Measurements from ENCODE around the gene OR1K1.
"Not testable (repeated sequence)": the region's sequence is repeated elsewhere in the genome, so short reads cannot be mapped to it uniquely, and the experiment has no call there.

OR1K1 gene, protein sequence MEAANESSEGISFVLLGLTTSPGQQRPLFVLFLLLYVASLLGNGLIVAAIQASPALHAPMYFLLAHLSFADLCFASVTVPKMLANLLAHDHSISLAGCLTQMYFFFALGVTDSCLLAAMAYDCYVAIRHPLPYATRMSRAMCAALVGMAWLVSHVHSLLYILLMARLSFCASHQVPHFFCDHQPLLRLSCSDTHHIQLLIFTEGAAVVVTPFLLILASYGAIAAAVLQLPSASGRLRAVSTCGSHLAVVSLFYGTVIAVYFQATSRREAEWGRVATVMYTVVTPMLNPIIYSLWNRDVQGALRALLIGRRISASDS

DNA sequence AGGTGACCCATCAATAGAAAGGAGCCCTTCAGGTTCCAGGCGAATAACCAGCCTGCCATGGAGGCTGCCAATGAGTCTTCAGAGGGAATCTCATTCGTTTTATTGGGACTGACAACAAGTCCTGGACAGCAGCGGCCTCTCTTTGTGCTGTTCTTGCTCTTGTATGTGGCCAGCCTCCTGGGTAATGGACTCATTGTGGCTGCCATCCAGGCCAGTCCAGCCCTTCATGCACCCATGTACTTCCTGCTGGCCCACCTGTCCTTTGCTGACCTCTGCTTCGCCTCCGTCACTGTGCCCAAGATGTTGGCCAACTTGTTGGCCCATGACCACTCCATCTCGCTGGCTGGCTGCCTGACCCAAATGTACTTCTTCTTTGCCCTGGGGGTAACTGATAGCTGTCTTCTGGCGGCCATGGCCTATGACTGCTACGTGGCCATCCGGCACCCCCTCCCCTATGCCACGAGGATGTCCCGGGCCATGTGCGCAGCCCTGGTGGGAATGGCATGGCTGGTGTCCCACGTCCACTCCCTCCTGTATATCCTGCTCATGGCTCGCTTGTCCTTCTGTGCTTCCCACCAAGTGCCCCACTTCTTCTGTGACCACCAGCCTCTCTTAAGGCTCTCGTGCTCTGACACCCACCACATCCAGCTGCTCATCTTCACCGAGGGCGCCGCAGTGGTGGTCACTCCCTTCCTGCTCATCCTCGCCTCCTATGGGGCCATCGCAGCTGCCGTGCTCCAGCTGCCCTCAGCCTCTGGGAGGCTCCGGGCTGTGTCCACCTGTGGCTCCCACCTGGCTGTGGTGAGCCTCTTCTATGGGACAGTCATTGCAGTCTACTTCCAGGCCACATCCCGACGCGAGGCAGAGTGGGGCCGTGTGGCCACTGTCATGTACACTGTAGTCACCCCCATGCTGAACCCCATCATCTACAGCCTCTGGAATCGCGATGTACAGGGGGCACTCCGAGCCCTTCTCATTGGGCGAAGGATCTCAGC lies at the start of gene OR1K1:
TSS of gene OR1K1 (plus strand) at position 58 of the 995 bp plus-strand sequence. CDS start at position 58, 0 bp downstream.
- no peak for DNase-seq (ENCODE audit: low spot score)

DNA sequence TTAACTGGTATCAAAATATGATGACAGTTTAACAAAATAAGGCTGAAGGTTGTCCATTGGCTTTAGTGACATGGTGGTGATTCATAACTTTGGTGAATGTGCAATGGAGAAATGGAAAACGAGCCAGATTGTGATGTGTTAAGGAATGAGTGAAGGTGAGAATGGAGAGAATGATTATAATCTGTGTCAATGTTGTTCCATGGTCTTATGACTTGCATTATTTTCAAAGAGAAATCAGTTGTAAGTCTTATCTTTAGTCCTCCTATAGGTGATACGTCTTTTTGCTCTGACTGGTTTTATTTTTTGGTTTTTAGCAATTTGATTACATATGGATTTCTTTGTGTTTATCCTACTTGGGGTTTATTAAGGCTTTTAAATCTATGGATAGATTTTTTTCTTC lies 45.1 kb upstream of the OR1K1 start:
- DNase-seq (ENCODE audit: low spot score), result no peak

DNA sequence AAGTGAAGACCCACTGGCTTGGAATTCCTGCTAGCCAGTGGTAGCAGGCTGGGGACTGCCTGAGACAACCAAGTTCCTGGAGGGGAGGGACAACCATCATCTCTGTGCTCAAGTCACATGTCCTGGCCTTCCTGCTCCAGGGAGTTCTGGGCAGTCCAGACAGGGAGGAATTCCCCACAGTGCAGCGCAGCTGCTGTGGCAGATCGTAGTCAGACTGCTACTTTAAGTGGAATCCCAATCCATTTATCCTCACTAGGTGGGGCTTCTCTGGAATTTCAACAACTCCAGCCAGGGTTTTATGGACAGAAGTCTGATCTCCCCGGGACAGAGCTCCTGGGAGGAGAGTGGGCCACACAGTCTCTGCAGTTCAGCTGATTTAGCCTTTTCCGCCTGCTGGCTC lies 32.1 kb upstream of the OR1K1 start:
- no peak for DNase-seq (ENCODE audit: low spot score)

DNA sequence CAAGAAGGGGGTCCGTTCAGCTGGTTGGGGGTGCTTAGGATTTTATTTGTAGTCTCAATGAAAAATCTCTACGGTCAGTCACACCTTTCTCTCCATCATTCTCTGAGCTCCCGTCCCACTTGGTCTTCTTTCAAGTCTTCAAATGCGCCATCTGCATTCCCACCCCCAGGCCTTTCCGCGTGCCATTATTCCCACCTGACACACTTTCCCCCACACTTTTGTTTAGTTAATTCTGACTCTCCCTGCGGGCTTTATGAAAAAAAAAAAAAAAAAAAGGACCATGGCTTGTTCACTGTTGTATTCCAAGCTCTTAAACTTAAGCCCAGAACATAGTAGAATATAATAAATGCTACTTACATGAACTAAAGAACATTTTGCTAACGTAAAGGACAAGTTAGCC lies 22.9 kb upstream of the OR1K1 start:
- no peak for DNase-seq (ENCODE audit: low spot score)

DNA sequence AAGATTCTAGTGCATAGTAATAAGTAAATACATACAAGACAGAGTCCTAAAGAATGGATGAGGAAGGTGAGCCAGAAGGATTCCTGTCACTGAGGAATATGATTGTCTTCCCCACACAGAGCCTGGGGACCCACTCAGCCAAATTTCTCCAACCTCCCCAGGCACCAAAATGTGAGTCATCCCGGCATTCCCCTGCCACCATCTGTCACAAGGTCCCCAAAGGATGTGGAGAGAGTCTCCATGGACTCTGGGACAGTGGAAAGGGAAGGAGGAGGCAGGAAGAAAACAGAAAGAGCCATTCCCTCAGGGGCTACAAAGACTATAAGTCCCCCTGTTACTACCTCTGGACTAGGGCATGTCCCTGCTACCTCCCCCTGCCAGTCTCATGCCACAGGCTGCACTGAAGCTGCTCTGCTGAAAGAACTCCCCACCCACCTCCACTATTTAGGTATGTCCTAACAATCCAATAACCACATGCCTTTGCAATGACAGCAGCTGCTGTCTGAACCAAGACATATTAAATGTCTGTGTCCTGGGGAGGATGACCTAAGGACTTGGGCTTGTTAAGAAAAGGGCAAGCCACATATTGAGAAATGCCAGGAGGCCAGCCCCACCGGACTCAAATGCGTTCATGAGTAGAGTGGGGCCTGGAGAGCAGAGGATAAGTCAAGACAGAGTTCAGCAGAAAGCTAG lies 21.8 kb upstream of the OR1K1 start:
- DNase-seq (ENCODE audit: low spot score), result peak; percentile 78

DNA sequence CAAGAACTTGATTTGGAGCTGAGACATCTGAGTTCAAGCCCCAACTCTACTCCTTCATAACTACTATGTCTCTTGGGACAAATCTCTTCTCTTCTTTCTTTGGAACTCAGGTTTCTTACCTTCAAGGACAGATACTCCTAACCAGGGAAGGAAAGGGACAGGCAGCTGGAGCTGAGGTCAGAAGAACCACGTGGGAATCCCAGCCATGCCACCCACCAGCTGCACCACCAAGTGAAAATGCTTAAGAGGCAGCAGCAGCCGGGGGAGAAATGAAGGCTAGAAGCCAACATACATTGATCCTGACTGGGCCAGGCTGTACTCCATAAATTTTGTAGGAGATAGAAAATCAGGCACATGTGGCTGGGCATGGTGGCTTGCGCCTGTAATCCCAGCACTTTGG lies 20.7 kb upstream of the OR1K1 start:
- DNase-seq (ENCODE audit: low spot score), result no peak

DNA sequence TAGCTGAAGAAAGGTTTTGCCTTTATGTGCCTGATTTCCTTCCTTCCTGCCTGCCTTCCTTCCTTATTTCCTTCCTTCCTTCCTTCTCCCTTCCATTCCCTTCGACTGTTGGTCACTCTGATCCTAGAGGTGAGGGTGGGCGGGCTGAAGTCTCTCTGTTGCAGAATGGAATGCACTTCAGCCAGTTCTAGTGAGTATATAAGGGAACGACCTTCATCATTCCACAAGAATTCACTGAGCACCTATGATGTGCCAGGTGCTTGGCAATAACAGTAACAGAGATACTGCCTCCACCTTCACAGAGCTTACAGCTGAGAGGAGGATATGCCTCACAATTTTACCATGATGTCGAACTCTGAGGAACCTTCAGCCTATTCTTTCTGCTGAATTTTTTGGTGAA lies 19.9 kb upstream of the OR1K1 start:
- no peak for DNase-seq (ENCODE audit: low spot score)

DNA sequence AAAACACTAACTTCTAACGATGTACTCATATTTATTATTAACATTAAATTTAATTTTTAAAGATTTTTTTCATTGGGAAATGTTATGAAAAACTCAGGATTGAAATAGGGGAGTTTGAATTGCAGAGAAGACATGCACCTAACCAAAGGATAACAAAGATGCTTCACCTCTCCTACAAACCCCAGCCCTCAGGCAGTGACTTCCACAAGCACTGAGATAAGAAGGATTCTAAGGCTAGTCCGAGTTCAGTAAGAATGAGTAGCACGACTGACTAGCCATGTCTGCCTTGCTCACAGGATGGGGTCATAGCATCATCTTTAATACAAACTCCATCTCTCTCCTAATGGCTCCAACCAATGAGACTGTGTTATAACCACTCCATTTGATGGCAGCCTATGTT lies 18.3 kb upstream of the OR1K1 start:
- no peak for DNase-seq (ENCODE audit: low spot score)

DNA sequence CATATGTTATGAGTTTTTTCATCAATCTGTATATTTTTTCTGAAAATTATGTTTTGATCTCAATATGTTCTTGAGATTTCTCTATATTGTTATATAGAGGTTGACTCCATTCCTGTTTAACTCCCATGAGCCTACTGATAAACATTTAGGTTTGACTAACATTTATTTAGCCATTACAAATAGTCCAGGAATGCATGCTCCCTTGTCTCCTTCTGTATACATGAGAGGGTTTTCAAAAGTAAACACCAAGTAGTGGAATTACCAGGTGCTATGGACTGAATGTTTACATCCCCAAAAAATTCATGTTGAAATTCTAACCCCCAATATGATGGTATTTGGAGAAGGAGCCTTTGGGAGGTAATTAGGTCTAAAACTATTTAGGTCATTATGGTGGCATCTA lies 14.7 kb upstream of the OR1K1 start:
- DNase-seq (ENCODE audit: low spot score), result no peak

DNA sequence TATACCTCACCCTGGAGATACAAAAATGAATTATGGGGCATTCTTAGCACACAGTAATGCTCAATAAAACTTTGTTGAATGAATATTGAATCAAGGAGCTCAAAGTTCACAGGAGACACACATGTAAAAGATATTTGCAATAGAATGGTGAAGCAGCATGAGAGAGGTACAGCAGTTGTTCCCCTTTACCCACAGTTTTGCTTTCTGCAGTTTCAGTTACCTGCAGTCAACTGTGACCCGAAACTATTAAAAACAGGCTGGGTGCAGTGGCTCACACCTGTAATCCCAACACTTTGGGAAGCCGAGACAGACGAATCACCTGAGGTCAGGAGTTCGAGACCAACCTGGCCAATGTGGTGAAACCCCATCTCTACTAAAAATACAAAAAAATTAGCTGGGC lies 13.6 kb upstream of the OR1K1 start:
- no peak for DNase-seq (ENCODE audit: low spot score)

DNA sequence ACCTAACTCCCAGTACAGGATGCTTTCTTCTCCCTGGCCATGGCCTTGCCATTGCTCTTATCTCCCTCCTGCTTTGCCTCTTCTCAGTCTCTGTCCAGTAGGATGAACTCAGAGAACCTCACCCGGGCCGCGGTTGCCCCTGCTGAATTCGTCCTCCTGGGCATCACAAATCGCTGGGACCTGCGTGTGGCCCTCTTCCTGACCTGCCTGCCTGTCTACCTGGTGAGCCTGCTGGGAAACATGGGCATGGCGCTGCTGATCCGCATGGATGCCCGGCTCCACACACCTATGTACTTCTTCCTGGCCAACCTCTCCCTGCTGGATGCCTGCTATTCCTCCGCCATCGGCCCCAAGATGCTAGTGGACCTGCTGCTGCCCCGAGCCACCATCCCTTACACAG lies 11.1 kb upstream of the OR1K1 start, which contains the start of gene OR5C1:
TSS of gene OR5C1 (plus strand) at position 103 of the 400 bp plus-strand sequence. CDS start at position 103, 0 bp downstream.
- no peak for DNase-seq (ENCODE audit: low spot score)

DNA sequence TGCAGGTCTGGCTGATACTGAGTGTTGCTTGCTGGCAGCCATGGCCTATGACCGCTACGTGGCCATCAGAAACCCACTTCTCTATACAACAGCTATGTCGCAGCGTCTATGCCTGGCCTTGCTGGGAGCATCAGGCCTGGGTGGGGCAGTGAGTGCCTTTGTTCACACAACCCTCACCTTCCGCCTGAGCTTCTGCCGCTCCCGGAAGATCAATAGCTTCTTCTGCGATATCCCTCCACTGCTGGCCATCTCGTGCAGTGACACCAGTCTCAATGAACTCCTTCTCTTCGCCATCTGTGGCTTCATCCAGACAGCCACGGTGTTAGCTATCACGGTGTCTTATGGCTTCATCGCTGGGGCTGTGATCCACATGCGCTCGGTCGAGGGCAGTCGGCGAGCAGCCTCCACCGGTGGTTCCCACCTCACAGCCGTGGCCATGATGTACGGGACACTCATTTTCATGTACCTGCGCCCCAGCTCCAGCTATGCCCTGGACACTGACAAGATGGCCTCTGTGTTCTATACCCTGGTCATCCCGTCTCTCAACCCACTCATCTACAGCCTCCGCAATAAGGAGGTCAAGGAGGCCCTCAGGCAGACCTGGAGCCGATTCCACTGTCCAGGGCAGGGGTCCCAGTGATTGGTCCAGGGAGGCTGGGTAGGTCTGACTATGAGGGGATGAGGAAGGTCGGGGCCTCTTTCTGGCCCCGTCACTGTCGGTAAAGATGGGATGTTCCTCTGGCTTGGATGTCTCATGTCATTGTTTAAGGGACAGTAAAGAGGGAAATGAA lies 10.5 kb upstream of the OR1K1 start:
- DNase-seq (ENCODE audit: low spot score), result no peak

DNA sequence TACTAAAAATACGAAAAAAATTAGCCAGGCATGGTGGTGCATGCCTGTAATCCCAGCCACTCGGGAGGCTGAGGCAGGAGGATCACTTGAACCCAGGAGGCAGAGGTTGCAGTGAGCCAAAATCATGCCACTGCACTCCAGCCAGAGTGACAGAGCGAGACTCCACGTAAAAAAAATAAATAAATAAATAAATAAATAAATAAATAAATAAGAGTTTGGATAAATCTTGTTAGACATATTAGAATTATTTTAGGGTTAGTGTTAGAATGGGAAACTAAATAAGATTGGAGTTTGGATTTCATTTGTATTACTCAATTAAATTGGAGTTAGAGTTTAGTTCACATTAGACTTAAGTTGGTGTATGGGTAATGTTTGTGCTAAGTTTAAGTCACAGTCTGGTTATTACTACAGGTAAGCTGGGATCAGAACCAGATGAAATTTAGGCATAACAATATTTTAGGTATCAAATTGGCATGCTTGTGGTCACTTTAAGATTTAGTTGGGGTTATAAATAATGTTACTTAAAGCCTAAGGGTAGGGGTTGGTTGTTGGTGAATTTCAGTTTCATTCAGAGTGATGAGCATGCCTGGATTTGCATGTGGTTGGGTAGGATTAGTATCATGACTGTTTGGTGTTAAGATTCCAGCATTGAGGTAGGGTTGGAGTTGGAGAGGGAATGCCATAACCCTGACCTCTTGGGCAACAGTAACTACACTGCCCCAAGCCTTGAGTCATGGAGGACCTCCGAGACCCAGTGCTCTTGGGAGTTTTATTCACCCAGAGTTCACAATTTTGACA lies 7.9 kb upstream of the OR1K1 start:
- no peak for DNase-seq (ENCODE audit: low spot score)

DNA sequence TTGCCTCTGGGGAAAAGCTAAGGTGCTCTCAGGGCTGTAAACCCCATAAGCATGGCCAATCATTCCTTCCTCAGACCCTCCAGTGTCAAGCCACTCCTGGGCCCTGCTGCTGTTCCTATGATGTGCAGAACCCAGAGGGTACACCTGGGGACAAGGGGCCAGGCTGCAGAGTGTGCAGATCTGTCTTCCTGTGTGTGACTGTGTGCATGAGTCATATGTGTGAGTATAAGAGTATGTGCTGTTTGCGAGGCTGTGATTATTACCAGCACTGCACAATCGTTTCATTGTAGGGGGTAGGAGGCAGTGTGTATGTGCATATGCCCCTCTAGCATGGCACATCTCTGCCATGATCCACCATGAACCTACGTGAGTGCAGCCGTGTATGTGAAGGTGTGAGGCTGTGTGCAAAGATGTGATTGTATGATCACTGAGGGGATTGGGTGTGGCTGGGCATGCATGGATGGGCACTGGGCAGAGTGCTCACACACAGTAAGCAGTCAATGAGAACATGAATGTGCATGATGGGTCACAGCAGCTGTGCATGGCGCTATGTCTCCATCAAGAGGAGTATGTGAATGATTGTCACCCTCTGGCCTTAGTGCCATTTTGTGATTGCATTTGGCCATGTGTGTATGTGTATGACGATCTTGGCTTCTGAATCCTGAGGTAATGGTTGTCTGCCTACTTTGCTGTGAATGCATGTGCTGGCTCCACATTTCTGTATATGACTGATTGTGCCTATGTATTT lies 2.4 kb upstream of the OR1K1 start:
- DNase-seq (ENCODE audit: low spot score), result no peak

DNA sequence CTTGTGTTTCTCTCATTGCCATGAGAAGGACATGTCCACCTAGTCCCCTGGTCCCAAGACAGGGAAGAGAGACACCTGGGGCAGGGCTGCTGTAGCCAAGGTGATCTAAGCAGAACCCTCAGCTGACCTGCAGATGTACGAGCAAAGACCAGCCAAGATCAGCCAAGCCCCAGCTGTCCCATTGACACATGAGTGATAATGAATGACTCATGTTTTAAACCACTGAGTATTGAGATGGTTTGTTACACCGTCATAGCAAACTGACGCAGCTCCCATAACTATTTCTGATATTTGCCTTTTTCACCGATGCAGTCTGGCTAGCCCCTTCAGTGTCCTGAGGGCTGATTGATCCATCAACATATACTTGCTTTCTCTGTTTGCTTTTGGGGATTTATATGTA lies 6.7 kb downstream of the OR1K1 start:
- no peak for DNase-seq (ENCODE audit: low spot score)

DNA sequence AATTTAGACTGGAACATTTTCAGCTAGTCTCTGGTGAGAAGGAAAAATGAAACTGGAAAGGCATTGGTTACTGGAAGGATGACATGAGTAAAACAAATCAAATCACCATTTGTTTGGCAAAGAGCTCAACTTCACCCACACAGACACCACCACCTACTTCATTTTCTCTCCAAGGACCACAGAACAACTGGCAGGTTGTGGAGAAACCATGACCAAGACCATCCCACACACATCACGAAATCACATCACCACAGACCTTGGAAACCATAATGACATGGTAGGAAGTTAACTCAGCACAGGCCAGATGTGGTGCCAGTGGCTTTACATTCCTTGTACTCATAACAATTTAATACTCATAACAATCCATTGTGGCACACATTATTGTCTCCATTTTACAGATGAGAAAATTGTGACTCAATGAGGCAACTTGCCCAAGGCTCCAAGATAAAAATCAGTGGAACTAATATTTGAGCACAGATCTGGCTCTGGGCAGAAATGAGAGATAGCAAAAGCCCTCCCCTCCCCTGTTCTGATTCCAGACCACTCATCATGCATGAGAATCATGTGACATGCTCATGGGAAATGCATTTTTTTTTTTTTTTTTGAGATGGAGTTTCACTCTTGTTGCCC lies 7.5 kb downstream of the OR1K1 start:
- DNase-seq (ENCODE audit: low spot score), result peak; percentile 48

DNA sequence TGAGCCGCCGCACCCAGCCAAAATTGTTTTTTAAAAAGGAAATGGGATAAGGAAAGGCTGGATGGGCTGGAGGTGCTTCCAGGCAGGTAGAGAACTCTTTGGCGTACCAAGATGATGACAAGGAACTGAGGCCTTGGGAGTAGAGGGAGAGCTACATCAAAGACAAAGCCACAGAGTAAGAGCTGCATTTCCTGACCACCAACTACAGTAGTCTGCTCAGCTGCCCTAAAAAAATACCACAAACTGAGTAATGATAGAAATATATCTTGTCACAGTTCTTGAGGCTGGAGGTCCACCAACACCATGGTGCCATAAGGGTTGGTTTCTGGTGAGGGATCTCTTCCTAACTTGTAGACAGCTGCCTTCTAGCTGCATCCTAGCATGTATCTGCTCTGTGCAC lies 8.2 kb downstream of the OR1K1 start:
- DNase-seq (ENCODE audit: low spot score), result no peak

DNA sequence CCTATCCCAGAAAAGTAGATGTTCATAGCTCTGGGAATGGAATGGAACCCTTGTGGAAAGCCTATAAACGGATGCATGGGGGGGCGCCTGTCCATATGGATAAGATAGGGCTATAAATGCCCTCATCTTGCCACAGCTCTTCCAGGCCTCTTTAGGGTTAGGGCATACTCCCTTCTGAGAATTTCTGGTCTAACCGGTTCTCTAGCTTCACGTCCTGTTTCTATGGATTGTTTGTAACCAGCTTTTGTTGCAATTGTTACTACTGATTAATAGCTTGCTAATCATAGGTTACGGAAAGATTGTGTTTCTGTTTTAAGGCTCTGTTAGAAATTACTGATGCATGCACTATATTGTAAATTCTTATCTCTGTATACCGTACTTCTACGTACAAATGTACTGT lies 9.3 kb downstream of the OR1K1 start:
- DNase-seq (ENCODE audit: low spot score), result not testable (repeated sequence)

DNA sequence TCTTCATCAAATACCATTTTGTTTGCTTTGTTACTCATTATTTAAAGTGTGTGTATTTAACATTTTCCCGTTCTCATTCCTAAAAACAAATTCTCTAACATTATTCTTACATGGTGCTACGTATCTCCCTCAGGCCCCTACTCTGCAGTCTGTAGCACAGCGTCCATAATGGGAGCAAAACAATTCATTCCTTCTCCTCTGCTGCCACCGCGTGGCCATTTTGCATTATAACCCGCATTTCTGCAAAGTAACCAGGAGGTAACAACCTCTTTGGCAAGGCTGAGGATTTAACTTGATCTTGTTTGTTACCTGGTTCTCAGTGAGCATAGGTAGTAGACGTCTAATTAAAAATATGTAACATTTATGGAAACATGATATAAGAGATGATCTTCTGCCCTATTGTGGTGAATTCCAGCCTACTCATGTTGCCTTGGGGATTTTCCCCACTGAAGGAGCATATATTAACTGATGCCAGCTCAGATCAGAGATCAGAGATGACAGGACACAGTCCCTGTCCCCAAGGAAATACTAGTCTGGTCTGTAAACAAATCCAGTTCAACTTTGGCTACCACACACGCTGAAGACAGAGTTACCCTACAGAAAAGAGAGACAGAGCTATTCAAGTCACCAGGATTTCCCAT lies 10.5 kb downstream of the OR1K1 start:
- DNase-seq (ENCODE audit: low spot score), result peak; percentile 87

Measured in GM03348 (cell line).